ENCODE measurements around the gene DENND4A.

- TF ChIP-seq, protein P1, sequence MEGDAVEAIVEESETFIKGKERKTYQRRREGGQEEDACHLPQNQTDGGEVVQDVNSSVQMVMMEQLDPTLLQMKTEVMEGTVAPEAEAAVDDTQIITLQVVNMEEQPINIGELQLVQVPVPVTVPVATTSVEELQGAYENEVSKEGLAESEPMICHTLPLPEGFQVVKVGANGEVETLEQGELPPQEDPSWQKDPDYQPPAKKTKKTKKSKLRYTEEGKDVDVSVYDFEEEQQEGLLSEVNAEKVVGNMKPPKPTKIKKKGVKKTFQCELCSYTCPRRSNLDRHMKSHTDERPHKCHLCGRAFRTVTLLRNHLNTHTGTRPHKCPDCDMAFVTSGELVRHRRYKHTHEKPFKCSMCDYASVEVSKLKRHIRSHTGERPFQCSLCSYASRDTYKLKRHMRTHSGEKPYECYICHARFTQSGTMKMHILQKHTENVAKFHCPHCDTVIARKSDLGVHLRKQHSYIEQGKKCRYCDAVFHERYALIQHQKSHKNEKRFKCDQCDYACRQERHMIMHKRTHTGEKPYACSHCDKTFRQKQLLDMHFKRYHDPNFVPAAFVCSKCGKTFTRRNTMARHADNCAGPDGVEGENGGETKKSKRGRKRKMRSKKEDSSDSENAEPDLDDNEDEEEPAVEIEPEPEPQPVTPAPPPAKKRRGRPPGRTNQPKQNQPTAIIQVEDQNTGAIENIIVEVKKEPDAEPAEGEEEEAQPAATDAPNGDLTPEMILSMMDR (conservative IDR thresholded peaks at IDR 0.05; ENCODE audit: low read depth, low read length): no peak
- TF ChIP-seq, protein P2, sequence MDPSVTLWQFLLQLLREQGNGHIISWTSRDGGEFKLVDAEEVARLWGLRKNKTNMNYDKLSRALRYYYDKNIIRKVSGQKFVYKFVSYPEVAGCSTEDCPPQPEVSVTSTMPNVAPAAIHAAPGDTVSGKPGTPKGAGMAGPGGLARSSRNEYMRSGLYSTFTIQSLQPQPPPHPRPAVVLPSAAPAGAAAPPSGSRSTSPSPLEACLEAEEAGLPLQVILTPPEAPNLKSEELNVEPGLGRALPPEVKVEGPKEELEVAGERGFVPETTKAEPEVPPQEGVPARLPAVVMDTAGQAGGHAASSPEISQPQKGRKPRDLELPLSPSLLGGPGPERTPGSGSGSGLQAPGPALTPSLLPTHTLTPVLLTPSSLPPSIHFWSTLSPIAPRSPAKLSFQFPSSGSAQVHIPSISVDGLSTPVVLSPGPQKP (IDR thresholded peaks at IDR 0.05; ENCODE audit: borderline replicate concordance, low read depth, low read length): no peak
- no peak for TF ChIP-seq SMC3 (IDR thresholded peaks at IDR 0.05; ENCODE audit: low read depth, low read length)
- TF ChIP-seq MAFK (IDR thresholded peaks at IDR 0.05; ENCODE audit: low read depth, low read length): no peak
- no peak for TF ChIP-seq USF2 (IDR thresholded peaks at IDR 0.05; ENCODE audit: low read depth, low read length)
- TF ChIP-seq MXI1 (IDR thresholded peaks at IDR 0.05; ENCODE audit: borderline replicate concordance, low read depth, low read length): no peak
- no peak for TF ChIP-seq CEBPB (IDR thresholded peaks at IDR 0.05; ENCODE audit: low read depth, low read length)
- no peak for TF ChIP-seq MAZ (IDR thresholded peaks at IDR 0.05; ENCODE audit: borderline replicate concordance, low read depth, low read length)
- no peak for TF ChIP-seq POLR2A (IDR thresholded peaks at IDR 0.05; ENCODE audit: low read depth, low read length)
- TF ChIP-seq RAD21 (IDR thresholded peaks at IDR 0.05; ENCODE audit: low read length): no peak
- no peak for TF ChIP-seq NFE2L2 (IDR thresholded peaks at IDR 0.05; ENCODE audit: low read depth, low read length)
- TF ChIP-seq RFX5 (IDR thresholded peaks at IDR 0.05; ENCODE audit: low read depth, low read length): no peak
- TF ChIP-seq FOS (IDR thresholded peaks at IDR 0.05; ENCODE audit: low read depth, low read length): no peak
Measured at GRCh38 chr15:65639509-65639908, 152.6 kb downstream of the DENND4A start.
